ENCODE data around the gene ARHGAP40. TPM values are rescaled to one million over a fixed set of nuclear protein-coding genes. Genes with fewer than 3 reads are reported as not detected.

ARHGAP40 gene
- total RNA-seq, 1 donor from 2014 or later: 0.64 TPM

- Mint-ChIP-seq H3K27ac (ENCODE audit: unreplicated experiment) (no peak overlapping the region), H3K4me1 (ENCODE audit: unreplicated experiment) (peaks cover 6% of the 10 kb centered on the region), H3K27me3 (ENCODE audit: unreplicated experiment) (peaks cover 5% of the 10 kb centered on the region), H3K36me3 (ENCODE audit: low read depth, unreplicated experiment) (no peaks in the 10 kb centered on the region), H3K9me3 (ENCODE audit: unreplicated experiment) (no peaks in the 10 kb centered on the region), H3K4me3 (ENCODE audit: unreplicated experiment) (no peak overlapping the region)
- no peak for TF ChIP-seq CTCF (IDR thresholded peaks at IDR 0.05; ENCODE audit: unreplicated experiment)
- no peak for DNase-seq (ENCODE audit: low spot score)
Observed at GRCh38 chr20:38617011-38617829, 15.6 kb downstream of the ARHGAP40 start.

DNA sequence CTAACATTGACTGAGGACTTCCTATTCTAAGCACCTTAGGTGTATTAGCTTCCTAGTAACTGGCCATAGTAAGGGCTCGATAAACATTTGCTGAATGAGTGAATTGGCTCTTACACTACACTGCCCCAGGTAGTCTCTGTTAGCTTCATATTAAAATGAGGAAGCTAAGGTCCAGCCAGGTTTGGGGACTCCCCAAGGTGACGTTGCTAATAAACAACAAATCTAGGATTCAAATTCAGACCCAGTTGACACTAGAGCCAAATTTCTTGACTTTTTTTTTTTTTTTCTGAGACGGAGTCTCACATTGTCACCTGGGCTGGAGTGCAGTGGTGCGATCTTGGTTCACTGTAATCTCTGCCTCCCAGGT is 16.2 kb downstream of the ARHGAP40 start:
- H3K36me3 Mint-ChIP-seq (ENCODE audit: low read depth, unreplicated experiment): no peaks in the 10 kb centered on the region
- H3K27ac Mint-ChIP-seq (ENCODE audit: unreplicated experiment): no peak overlapping the region
- no peaks in the 10 kb centered on the region for H3K9me3 Mint-ChIP-seq (ENCODE audit: unreplicated experiment)
- TF ChIP-seq CTCF (IDR thresholded peaks at IDR 0.05; ENCODE audit: unreplicated experiment): no peak
- H3K4me3 Mint-ChIP-seq (ENCODE audit: unreplicated experiment): no peak overlapping the region
- DNase-seq (ENCODE audit: low spot score): no peak
- H3K27me3 Mint-ChIP-seq (ENCODE audit: unreplicated experiment): peaks cover 5% of the 10 kb centered on the region
- peaks cover 6% of the 10 kb centered on the region for H3K4me1 Mint-ChIP-seq (ENCODE audit: unreplicated experiment)

DNA sequence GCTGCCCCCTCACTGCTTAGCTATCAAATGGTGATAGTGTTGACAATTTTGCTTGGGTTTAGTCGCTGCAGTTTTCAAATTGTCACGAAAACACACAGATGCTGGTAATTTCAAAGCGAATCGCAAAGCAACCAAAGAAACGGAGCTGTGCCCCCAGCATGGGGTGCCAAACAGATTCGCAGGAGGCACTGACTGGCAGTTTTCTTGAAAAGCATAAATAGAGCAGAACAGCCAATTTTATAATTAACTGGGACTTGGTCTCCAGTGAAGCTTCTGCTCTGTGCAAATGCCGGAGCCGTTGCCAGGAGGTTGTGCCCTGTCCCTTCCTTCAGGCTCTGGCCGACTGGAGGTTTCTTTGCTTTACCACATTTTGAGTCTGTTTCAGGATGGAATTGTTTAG is 18.8 kb downstream of the ARHGAP40 start:
- TF ChIP-seq CTCF (IDR thresholded peaks at IDR 0.05; ENCODE audit: unreplicated experiment): no peak
- Mint-ChIP-seq H3K36me3 (ENCODE audit: low read depth, unreplicated experiment) (no peaks in the 10 kb centered on the region), H3K27ac (ENCODE audit: unreplicated experiment) (no peak overlapping the region), H3K9me3 (ENCODE audit: unreplicated experiment) (no peaks in the 10 kb centered on the region), H3K27me3 (ENCODE audit: unreplicated experiment) (peaks cover 8% of the 10 kb centered on the region), H3K4me1 (ENCODE audit: unreplicated experiment) (peaks cover 6% of the 10 kb centered on the region), H3K4me3 (ENCODE audit: unreplicated experiment) (no peak overlapping the region)
- no peak for DNase-seq (ENCODE audit: low spot score)

DNA sequence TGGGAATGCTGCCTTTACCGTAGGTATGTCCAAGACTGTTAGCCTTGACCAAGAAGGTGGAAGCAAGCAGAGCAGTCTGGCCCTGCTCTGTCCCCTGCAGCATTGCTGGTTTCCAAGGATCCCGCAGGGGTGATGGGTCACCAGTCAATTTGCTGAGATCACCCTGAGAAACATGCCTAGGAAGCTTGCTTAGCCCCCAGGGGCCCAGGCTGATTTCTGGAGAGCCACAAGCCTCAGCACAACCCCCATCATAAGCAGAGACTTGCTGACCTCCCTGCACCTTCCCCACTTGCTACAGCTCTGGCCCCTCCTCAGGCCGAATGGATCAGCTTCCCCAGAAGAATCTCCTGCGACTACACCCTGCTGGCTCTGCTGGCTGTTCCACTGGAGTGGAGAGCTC is 21.5 kb downstream of the ARHGAP40 start:
- H3K36me3 Mint-ChIP-seq (ENCODE audit: low read depth, unreplicated experiment): no peaks in the 10 kb centered on the region
- no peak overlapping the region for H3K4me3 Mint-ChIP-seq (ENCODE audit: unreplicated experiment)
- no peak for DNase-seq (ENCODE audit: low spot score)
- H3K4me1 Mint-ChIP-seq (ENCODE audit: unreplicated experiment): peaks cover 9% of the 10 kb centered on the region
- no peak overlapping the region for H3K27ac Mint-ChIP-seq (ENCODE audit: unreplicated experiment)
- no peak for TF ChIP-seq CTCF (IDR thresholded peaks at IDR 0.05; ENCODE audit: unreplicated experiment)
- H3K9me3 Mint-ChIP-seq (ENCODE audit: unreplicated experiment): no peaks in the 10 kb centered on the region
- peaks cover 4% of the 10 kb centered on the region for H3K27me3 Mint-ChIP-seq (ENCODE audit: unreplicated experiment)

DNA sequence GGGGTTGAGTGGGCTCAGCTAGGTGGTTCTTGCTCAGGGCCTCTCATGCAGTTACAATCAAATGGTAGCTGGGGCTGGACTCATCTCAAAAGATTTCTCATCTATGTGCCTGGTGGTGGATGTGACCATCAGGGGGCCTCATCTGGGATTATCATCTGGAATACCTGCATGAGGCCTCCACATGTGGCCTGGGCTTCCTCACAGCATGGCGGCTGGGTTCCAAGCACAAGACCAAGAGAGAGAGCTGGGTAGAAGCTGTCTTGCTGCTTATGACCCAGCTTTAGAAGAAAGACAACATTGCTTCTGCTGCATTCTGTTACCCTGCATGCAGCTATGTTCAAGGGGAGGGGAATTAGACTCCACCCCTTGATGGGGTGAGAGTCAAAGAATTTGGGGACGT is 22.5 kb downstream of the ARHGAP40 start:
- Mint-ChIP-seq H3K36me3 (ENCODE audit: low read depth, unreplicated experiment) (no peaks in the 10 kb centered on the region), H3K27me3 (ENCODE audit: unreplicated experiment) (peaks cover 4% of the 10 kb centered on the region), H3K27ac (ENCODE audit: unreplicated experiment) (no peak overlapping the region), H3K4me3 (ENCODE audit: unreplicated experiment) (no peak overlapping the region), H3K4me1 (ENCODE audit: unreplicated experiment) (peaks cover 12% of the 10 kb centered on the region), H3K9me3 (ENCODE audit: unreplicated experiment) (no peaks in the 10 kb centered on the region)
- no peak for TF ChIP-seq CTCF (IDR thresholded peaks at IDR 0.05; ENCODE audit: unreplicated experiment)
- no peak for DNase-seq (ENCODE audit: low spot score)
